Stimulated activated CD4-positive, alpha-beta T cell treated with anti-CD3 and anti-CD28 coated beads, Interleukin-2, amount 100 ng/mL, for 48 hours (primary cell): ENCODE results near the gene BABAM2.

Source experiments
- DNase-seq, 2 donors: peaks; one replicate each; pipeline ENCODE4 v3.0.0-alpha.2; 2020

BABAM2 gene

GRCh38 chr2:27914041-27914804 lies 23.7 kb downstream of the BABAM2 start:
- no peak for DNase-seq

DNA sequence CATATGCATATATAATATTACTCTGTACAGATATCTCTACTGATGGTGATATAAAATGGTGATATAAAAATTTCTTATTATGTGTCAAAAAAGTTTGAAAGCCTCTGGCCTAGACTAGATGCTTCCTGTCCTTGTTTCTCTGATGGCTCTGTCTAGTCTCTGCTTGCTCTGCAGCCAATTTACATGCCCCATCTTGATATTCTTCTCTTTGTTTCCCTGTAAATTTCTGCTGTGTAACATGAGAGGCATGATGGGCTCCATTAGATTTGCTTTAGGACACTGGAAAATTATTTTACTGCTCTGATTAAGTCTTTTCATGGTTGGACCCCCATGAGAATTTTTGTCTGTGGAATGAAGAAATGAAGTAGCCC lies 24.3 kb downstream of the BABAM2 start:
- no peak for DNase-seq

DNA sequence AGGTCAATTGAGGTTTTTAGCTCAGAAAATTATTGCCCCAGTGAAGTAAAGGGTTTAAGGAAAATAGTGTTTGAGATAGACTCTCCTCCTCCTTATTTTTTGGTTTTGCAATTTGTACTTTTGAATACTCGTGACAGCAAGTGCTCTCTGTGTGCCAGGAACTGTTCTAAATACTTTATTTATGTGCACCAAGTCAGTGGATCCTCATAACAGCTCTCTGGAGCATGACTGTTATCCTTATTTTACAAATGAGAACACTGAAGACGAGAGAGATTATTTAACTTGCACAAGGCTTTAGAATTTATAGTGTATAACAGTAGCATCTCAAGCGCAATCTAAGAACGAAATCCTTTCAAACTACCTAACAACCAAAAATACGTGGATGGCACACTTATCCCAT lies 24.7 kb downstream of the BABAM2 start:
- DNase-seq: no peak

DNA sequence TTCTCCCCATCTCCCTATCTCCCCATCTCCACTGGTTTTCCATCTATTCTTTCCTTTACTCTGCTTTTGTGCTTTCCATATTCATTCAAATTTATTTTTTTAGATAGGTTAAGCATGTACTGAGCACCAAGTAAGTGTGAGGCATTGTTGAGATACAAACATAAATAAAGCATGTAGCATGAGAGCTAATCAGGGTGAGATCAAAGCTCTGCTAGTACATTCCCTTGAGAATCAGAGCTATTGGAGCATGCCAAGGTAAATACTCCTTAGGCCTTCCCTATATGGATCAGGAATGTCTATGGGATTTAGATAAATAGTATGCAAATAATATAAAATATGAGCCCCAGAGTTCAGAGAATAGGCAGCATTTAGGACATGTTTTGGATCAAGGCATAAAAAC lies 25.3 kb downstream of the BABAM2 start:
- DNase-seq: no peak

GRCh38 chr2:27916293-27916995 lies 25.9 kb downstream of the BABAM2 start:
- no peak for DNase-seq

GRCh38 chr2:27920148-27920885 lies 29.8 kb downstream of the BABAM2 start:
- DNase-seq: no peak

GRCh38 chr2:27921424-27921823 lies 30.9 kb downstream of the BABAM2 start:
- DNase-seq: no peak

DNA sequence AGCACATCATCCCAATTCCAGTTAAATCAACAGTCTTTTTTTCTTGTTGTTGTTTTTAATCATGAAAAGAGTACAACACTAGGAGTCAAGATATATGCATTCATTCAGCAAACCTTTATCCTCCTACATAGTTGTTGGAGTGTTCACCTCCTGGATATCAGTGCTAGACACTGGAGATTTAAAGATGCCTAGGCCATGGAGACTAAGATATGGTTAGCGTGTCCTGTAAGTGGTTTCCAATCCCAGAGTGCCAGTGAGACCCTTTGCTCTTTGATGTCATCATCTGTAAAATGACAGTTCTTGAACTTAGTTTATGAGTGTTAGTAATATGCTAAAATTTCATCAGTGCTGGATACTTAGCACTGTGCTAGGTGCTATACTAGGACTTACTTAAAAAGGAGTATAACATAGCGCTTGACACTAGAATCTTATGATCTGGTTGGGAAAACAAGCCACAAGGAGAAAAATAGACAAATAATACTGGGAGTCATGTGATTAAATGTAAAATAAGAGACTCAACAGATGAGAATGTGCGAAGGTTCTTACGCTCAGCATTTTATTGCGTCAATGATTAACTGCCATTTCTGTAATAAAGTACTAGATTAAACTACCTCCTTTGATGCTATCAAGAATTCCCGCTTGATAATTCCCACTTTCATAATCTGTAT lies 31.5 kb downstream of the BABAM2 start:
- no peak for DNase-seq

DNA sequence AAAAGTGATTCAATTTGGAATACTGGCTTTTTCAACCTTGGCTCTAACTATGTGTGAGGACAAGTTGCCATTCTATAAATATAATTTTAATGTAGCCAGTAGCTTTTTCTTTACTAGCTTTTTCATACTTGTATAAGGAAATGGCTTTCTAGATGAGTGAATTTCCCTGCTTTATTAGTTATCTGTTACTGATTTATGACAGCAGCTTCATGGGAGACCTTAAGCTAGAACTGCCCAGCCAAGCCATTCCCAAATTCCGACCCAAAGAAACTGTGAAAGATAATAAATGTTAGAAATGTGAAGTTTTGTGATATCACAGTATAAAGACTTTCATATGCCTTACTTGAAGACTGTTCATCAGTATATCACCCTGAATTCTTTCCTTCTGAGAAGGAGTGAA lies 32.3 kb downstream of the BABAM2 start:
- DNase-seq: no peak

DNA sequence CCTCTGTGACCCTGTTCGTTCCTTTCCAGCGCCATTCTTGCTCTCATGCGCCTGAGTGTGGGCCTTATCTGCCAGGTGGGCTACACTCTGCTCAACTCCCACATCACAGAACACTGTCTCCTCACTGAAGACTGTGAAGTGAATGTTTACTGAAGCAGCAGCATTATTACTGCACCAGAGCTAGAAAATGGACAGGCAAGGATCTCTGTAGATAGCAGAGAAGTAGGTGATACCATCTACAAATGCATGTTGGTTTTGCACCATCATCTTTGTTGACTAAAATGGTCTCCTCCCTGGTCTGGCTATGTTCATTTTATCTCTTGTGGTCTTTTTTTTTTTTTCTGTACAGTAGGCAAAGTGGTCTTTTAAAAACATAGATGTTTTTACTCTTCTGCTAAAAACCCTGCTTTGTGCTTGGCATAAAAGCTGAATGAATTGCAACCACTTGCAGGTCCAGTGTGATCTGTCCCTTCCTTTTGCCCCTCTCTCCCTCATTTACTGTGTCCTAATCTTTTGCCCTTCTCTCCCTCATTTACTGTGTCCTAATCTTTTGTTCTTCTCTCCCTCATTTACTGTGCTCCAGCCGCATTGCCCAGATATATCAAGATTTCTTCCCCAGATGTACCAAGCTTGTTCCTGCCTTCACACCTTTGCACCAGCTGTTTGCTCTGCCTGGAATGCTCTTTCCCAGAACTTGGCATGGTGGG lies 35.4 kb downstream of the BABAM2 start:
- DNase-seq: no peak

DNA sequence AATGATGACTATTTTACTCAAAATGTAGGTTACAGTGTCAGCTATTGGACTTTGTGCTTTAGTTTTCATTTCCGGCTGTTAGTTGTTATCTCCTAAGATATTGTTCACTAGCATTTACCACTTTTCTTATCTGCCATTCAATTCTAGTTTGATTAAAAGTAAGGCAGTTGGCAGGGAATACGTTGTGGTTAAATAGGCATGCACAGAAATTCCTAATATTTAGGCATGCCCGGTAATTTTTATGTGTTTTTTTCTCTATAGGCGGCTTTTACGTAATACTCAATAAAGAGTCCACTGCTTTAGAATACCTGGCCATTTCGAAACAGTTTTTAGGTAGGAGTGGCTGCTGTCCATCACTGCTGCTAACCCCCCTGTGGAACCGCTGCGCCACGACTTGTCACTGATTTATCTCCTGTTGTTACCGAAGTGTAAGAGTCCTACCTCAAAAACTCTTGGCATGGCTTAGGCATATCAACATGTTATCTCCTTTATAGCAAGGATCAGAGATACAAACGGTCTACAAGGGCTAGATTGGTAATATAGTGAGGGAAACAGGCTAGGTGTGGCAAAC lies 39.5 kb downstream of the BABAM2 start:
- no peak for DNase-seq

- DNase-seq: no peak
Measured at GRCh38 chr2:27931361-27931950, 40.9 kb downstream of the BABAM2 start.

- no peak for DNase-seq
Measured at GRCh38 chr2:27932396-27932795, 41.9 kb downstream of the BABAM2 start.

GRCh38 chr2:27935026-27935425 lies 44.5 kb downstream of the BABAM2 start:
- DNase-seq: no peak

DNA sequence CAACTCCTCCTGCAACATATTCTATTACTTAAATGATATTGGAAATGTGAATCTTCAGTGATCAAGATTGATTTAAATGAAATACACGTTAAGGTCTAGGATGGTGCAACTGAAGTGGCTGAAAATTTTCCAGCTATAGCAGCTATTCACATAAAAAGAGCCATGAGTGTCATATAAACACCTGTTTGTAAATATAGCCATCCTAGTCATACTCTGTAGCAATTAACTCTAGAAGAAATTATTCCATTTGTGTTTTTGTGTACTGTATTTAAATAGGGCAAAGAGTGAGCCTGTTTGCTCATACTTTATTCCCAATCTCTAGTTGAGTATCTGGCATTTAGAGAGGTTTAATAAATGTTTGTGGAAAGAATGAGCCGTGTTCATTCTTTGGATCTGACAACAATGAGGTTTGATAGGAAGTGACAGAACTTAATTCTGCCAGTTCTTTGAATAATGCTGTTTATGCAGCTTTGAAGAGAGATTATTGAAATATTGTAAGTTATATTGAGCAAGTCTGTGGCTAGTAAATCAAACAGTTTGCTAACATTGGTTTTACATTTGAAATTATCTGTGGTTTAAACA lies 49.7 kb downstream of the BABAM2 start:
- no peak for DNase-seq

GRCh38 chr2:27940982-27941381 lies 50.5 kb downstream of the BABAM2 start:
- DNase-seq: no peak

DNA sequence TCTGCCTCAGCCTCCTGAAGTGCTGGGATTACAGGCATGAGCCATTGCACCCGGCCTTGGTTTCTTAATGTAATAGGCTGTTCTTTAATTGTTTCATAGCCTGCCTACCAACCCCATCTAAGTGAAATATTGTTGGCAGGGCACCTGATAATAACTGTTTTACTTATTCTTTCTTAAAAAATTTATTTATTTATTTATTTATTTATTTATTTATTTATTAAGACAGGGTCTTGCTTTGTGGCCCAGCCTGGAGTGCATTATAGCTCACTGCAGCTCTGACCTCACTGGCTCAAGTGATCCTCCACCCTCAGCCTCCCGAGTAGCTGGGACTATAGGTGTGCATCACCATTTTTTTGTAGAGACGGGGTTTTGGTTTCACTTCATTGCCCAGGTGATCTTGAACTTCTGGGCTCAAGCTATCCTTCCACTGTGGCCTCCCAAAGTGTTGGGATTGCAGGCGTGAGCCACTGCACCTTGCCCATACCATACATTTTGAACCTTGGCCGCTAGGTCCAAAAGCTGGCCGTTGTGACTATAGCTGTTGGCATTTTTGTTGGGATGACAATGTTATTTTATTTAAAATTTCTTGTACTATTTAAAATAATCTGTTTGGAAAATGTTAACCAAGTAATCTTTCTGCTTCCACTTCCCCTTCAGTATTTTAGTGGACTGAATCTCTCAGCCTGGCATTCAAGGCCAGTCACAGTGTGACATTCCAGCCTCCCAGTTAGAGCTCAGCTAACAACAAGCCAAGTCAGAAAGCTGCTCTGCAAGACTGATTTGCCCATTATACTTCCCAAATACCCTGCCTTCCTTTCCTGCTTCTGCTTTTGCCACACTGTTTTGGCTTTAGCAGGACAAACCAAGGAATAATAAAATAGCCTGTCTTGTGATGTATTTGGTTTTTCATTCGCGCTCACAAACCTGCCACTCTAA lies 52.4 kb downstream of the BABAM2 start:
- no peak for DNase-seq

DNA sequence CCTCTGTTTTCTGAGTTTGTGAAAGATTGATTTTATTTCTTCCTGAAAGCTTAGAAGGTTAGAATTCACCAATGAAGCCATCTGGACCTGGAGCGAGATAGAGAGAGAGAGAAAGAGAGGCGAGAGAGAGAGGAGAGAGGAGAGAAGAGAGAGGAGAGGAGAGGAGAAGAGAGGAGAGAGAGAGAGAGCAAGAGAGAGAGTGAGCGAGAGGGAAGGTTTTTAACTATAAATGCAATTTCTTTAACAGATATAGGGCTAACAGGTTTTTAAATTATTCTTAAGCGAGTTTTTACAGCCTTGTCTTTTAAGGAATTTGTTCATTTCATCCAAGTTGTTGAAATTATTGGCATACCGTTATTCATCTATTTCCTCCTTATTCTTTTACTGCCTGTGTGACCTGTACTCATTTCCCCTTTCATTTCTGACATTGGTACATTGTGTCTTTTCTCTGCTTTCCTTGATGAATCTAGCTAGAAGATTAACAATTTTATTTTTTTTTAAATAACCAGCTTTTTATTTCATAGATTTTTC lies 56.1 kb downstream of the BABAM2 start:
- DNase-seq: no peak

- no peak for DNase-seq
Measured at GRCh38 chr2:27952070-27952469, 61.5 kb downstream of the BABAM2 start.

GRCh38 chr2:27953077-27953476 lies 62.5 kb downstream of the BABAM2 start:
- DNase-seq: no peak
